ENCODE data around the gene C2CD5. TPM values are rescaled to one million over a fixed set of nuclear protein-coding genes. Genes with fewer than 3 reads are reported as not detected.

C2CD5 gene
- 100 to 1,000 TPM in 1 of 4 donors, 10 to 100 TPM in 3; 47.9 to 123 (median 63.6) TPM for total RNA-seq

GRCh38 chr12:22544038-22544979, at the start of gene C2CD5:
Gene C2CD5, minus strand, starts transcription at chr12:22544542. Its CDS starts 392 bp downstream, at chr12:22544150.
- Histone ChIP-seq H3K36me3 (no peaks in the 10 kb centered on the region), H3K27ac (peak within 1 kb of the TSS; percentile 89 to 99 (median 94)), H3K27me3 (no peaks in the 10 kb centered on the region), H3K4me3 (peak within 1 kb of the TSS; percentile 54 to 91 (median 70)), H3K9me3 (no peaks in the 10 kb centered on the region), H3K4me1 (peaks cover 10 to 27% (median 18%) of the 10 kb centered on the region in 4 donors)
- DNase-seq = peak; percentile 98
- TF ChIP-seq CTCF (IDR thresholded peaks at IDR 0.05) (peak; percentile 20 to 51 (median 33)), POLR2AphosphoS5 (IDR thresholded peaks at IDR 0.05) (peak; percentile 39 to 76 (median 70)), EP300 (IDR thresholded peaks at IDR 0.05; ENCODE audit: low read depth) (no peak), POLR2A (IDR thresholded peaks at IDR 0.05) (peak; percentile 88)
- WGBS, 2 donors (ENCODE audit: low coverage in 1 of 2) = 2% methylated on average over 62 of the region's 80 CpGs; no CpG with 5 or more reads in 1 of the 2 donors
- in situ Hi-C loops (cut with MboI; ENCODE audit: low pct_ligation_motif_present in 1 of 4, low pct_unique_long_range_greater_than_20kb in 1 of 4, low sequenced_read_pairs in 3 of 4) = loop anchor here (5.0 to 10.0 kb wide), 2 partner anchors 80 to 83 kb away; partner anchors contain the start of gene ETNK1 (in 4 of the 4)
- intact Hi-C loops (cut with DNase I; ENCODE audit: low total_unique reads) = no loop called here

- TF ChIP-seq CTCF (IDR thresholded peaks at IDR 0.05) (no peak), POLR2A (IDR thresholded peaks at IDR 0.05) (no peak), EP300 (IDR thresholded peaks at IDR 0.05; ENCODE audit: low read depth) (no peak), POLR2AphosphoS5 (IDR thresholded peaks at IDR 0.05) (no peak)
- Histone ChIP-seq H3K9me3 (no peaks in the 10 kb centered on the region), H3K4me3 (no peak overlapping the region), H3K36me3 (no peaks in the 10 kb centered on the region), H3K4me1 (peaks cover 0 to 5% (median 2%) of the 10 kb centered on the region in 4 donors), H3K27ac (no peak overlapping the region), H3K27me3 (no peaks in the 10 kb centered on the region)
- intact Hi-C loops (cut with DNase I; ENCODE audit: low total_unique reads) = no loop called here
- in situ Hi-C loops (cut with MboI; ENCODE audit: low pct_ligation_motif_present in 1 of 4, low pct_unique_long_range_greater_than_20kb in 1 of 4, low sequenced_read_pairs in 3 of 4) = no loop called here
- DNase-seq = no peak
These were observed 49.5 kb upstream of the C2CD5 start for GRCh38 chr12:22593864-22594263.

GRCh38 chr12:22588817-22589216, 44.5 kb upstream of the C2CD5 start:
- DNase-seq = peak; percentile 19
- peak overlapping the region in 3 of 4 donors; percentile 26 to 47 (median 41) for H3K27ac ChIP-seq
- no peaks in the 10 kb centered on the region for H3K9me3 ChIP-seq
- in situ Hi-C loops (cut with MboI; ENCODE audit: low pct_ligation_motif_present in 1 of 4, low pct_unique_long_range_greater_than_20kb in 1 of 4, low sequenced_read_pairs in 3 of 4) (no loop called here), intact Hi-C loops (cut with DNase I; ENCODE audit: low total_unique reads) (no loop called here)
- 54 to 55% methylated on average over 4 of the region's 4 CpGs for whole genome bisulfite sequencing, 2 donors (ENCODE audit: low coverage in 1 of 2)
- peaks cover 0 to 5% (median 2%) of the 10 kb centered on the region in 4 donors for H3K4me1 ChIP-seq
- H3K36me3 ChIP-seq = no peaks in the 10 kb centered on the region
- no peak for TF ChIP-seq POLR2AphosphoS5 (IDR thresholded peaks at IDR 0.05)
- no peak for TF ChIP-seq EP300 (IDR thresholded peaks at IDR 0.05; ENCODE audit: low read depth)
- TF ChIP-seq POLR2A (IDR thresholded peaks at IDR 0.05) = no peak
- TF ChIP-seq CTCF (IDR thresholded peaks at IDR 0.05) = no peak
- H3K27me3 ChIP-seq = no peaks in the 10 kb centered on the region
- no peak overlapping the region for H3K4me3 ChIP-seq

GRCh38 chr12:22578328-22578727, 34.0 kb upstream of the C2CD5 start:
- H3K4me3 ChIP-seq = no peak overlapping the region
- no peak overlapping the region for H3K27ac ChIP-seq
- TF ChIP-seq POLR2A (IDR thresholded peaks at IDR 0.05) = no peak
- TF ChIP-seq EP300 (IDR thresholded peaks at IDR 0.05; ENCODE audit: low read depth) = no peak
- TF ChIP-seq POLR2AphosphoS5 (IDR thresholded peaks at IDR 0.05) = no peak
- no peak for TF ChIP-seq CTCF (IDR thresholded peaks at IDR 0.05)
- WGBS, 2 donors (ENCODE audit: low coverage in 1 of 2) = 94 to 98% methylated on average over 3 of the region's 3 CpGs
- H3K9me3 ChIP-seq = no peaks in the 10 kb centered on the region
- peaks cover 0 to under 1% (median 0%) of the 10 kb centered on the region in 4 donors for H3K4me1 ChIP-seq
- in situ Hi-C loops (cut with MboI; ENCODE audit: low pct_ligation_motif_present in 1 of 4, low pct_unique_long_range_greater_than_20kb in 1 of 4, low sequenced_read_pairs in 3 of 4) = no loop called here
- H3K27me3 ChIP-seq = no peaks in the 10 kb centered on the region
- DNase-seq = no peak
- intact Hi-C loops (cut with DNase I; ENCODE audit: low total_unique reads) = no loop called here
- H3K36me3 ChIP-seq = no peaks in the 10 kb centered on the region

Data from transverse colon (tissue), 4 donors.